ENCODE data around the gene KIAA1210. TPM values are rescaled to one million over a fixed set of nuclear protein-coding genes. Genes with fewer than 3 reads are reported as not detected.
"Not testable (repeated sequence)": the region's sequence is repeated elsewhere in the genome, so short reads cannot be mapped to it uniquely, and the experiment has no call there.

Gene KIAA1210
- total RNA-seq, 4 donors from 2014 or later, result not detected

GRCh38 chrX:119036107-119037029 is 91.2 kb downstream of the KIAA1210 start:
- no peak for ATAC-seq
- in situ Hi-C loops (cut with MboI; ENCODE audit: low sequenced_read_pairs in 4 of 4) (no loop called here), intact Hi-C loops (cut with DNase I; ENCODE audit: low total_unique reads) (no loop called here)
- Histone ChIP-seq H3K9me3 (no peaks in the 10 kb centered on the region), H3K4me1 (no peaks in the 10 kb centered on the region), H3K27me3 (no peaks in the 10 kb centered on the region), H3K27ac (no peak overlapping the region), H3K36me3 (no peaks in the 10 kb centered on the region), H3K4me3 (no peak overlapping the region)
- no peak for DNase-seq
- TF ChIP-seq CTCF (IDR thresholded peaks at IDR 0.05 in 4 of 5, conservative IDR thresholded peaks at IDR 0.05 in 1 of 5) (no peak), POLR2A (IDR thresholded peaks at IDR 0.05) (no peak)

GRCh38 chrX:119030990-119031389 is 96.6 kb downstream of the KIAA1210 start:
- H3K27me3 ChIP-seq, result no peaks in the 10 kb centered on the region
- ATAC-seq (no peak), DNase-seq (no peak)
- in situ Hi-C loops (cut with MboI; ENCODE audit: low sequenced_read_pairs in 4 of 4), result no loop called here
- no peaks in the 10 kb centered on the region for H3K36me3 ChIP-seq
- no peak for TF ChIP-seq POLR2A (IDR thresholded peaks at IDR 0.05)
- no peak for TF ChIP-seq CTCF (IDR thresholded peaks at IDR 0.05 in 4 of 5, conservative IDR thresholded peaks at IDR 0.05 in 1 of 5)
- no peaks in the 10 kb centered on the region for H3K4me1 ChIP-seq
- H3K27ac ChIP-seq, result no peak overlapping the region
- H3K9me3 ChIP-seq, result no peaks in the 10 kb centered on the region
- H3K4me3 ChIP-seq, result no peak overlapping the region
- intact Hi-C loops (cut with DNase I; ENCODE audit: low total_unique reads), result no loop called here

GRCh38 chrX:119029656-119030055 is 98.0 kb downstream of the KIAA1210 start:
- ATAC-seq; DNase-seq; in situ Hi-C loops (cut with MboI; ENCODE audit: low sequenced_read_pairs in 4 of 4); H3K27me3 ChIP-seq; H3K27ac ChIP-seq; intact Hi-C loops (cut with DNase I; ENCODE audit: low total_unique reads); H3K4me3 ChIP-seq; H3K9me3 ChIP-seq; H3K36me3 ChIP-seq; H3K4me1 ChIP-seq: not testable (repeated sequence)

GRCh38 chrX:119028733-119029330 is 98.8 kb downstream of the KIAA1210 start:
- Histone ChIP-seq H3K4me1 (no peaks in the 10 kb centered on the region), H3K27me3 (no peaks in the 10 kb centered on the region), H3K27ac (no peak overlapping the region), H3K36me3 (no peaks in the 10 kb centered on the region), H3K9me3 (no peaks in the 10 kb centered on the region), H3K4me3 (no peak overlapping the region)
- intact Hi-C loops (cut with DNase I; ENCODE audit: low total_unique reads) (no loop called here), in situ Hi-C loops (cut with MboI; ENCODE audit: low sequenced_read_pairs in 4 of 4) (no loop called here)
- ATAC-seq (no peak), DNase-seq (no peak)
- TF ChIP-seq POLR2A (IDR thresholded peaks at IDR 0.05), result no peak
- no peak for TF ChIP-seq CTCF (IDR thresholded peaks at IDR 0.05 in 4 of 5, conservative IDR thresholded peaks at IDR 0.05 in 1 of 5)

Other genes starting within 250 kb of the KIAA1210 start
- gene LONRF3, start 153.2 kb downstream of the KIAA1210 start, total RNA-seq, result 10 to 100 TPM; 15.7 to 73.3 (median 42.3) TPM
- gene CT47C1, start 54.8 kb downstream of the KIAA1210 start, total RNA-seq, result not detected
- gene PGRMC1, start 108.5 kb upstream of the KIAA1210 start, total RNA-seq, result 10 to 100 TPM; 11.4 to 14.4 (median 13.0) TPM

All from gastrocnemius medialis (tissue), 4 donors.